ACHN (cell line): ENCODE measurements around the gene HAGH.

Source experiments
- DNase-seq: peaks from one replicate; pipeline ENCODE4 v3.0.0-alpha.2; 2015
- in situ Hi-C: cut with HindIII; loops from 2 replicates; pipeline ENCODE4 v1.10.0; 2017; ENCODE audit warnings: low sequenced_read_pairs, low pct_ligation_motif_present, low pct_unique_long_range_greater_than_20kb

Gene HAGH

GRCh38 chr16:1791256-1791942, 35.2 kb downstream of the HAGH start:
- in situ Hi-C loops, result no loop called here
- DNase-seq, result no peak

- in situ Hi-C loops, result no loop called here
Observed at GRCh38 chr16:1790611-1791255, 35.9 kb downstream of the HAGH start.

GRCh38 chr16:1790261-1790610, 36.4 kb downstream of the HAGH start:
- DNase-seq, result no peak
- in situ Hi-C loops, result no loop called here

More at GRCh38 chr16:1790611-1791255, 35.9 kb downstream of the HAGH start:
- DNase-seq, result no peak

GRCh38 chr16:1789643-1790045, 37.0 kb downstream of the HAGH start:
- in situ Hi-C loops, result no loop called here
- DNase-seq, result no peak

GRCh38 chr16:1788708-1789100, 37.9 kb downstream of the HAGH start:
- in situ Hi-C loops, result no loop called here
- DNase-seq, result no peak

GRCh38 chr16:1788095-1788707, 38.4 kb downstream of the HAGH start:
- no peak for DNase-seq
- in situ Hi-C loops, result no loop called here

- DNase-seq, result no peak
- in situ Hi-C loops, result no loop called here
Observed at GRCh38 chr16:1787322-1788094, 39.1 kb downstream of the HAGH start.

GRCh38 chr16:1787056-1787321, 39.6 kb downstream of the HAGH start:
- no peak for DNase-seq
- in situ Hi-C loops, result no loop called here

GRCh38 chr16:1786242-1787055, 40.2 kb downstream of the HAGH start:
- in situ Hi-C loops, result no loop called here
- DNase-seq, result no peak

GRCh38 chr16:1785846-1786170, 40.8 kb downstream of the HAGH start:
- DNase-seq, result no peak
- in situ Hi-C loops, result no loop called here

- no peak for DNase-seq
- in situ Hi-C loops, result no loop called here
Observed at GRCh38 chr16:1784977-1785845, 41.4 kb downstream of the HAGH start.

- peak; percentile 100 for DNase-seq
- in situ Hi-C loops, result no loop called here
Observed at GRCh38 chr16:1782408-1783264, 44.0 kb downstream of the HAGH start, which contains the start of the genes NUBP2 and SPSB3. NUBP2 (plus strand) TSS chr16:1782960; CDS start chr16:1783021, 61 bp downstream. SPSB3 (minus strand) TSS chr16:1782571; CDS start chr16:1781483, 1,088 bp downstream.

GRCh38 chr16:1781758-1782407, 44.7 kb downstream of the HAGH start:
- peak; percentile 41 for DNase-seq
- in situ Hi-C loops, result no loop called here

GRCh38 chr16:1781254-1781653, 45.4 kb downstream of the HAGH start:
- in situ Hi-C loops, result no loop called here
- DNase-seq, result no peak

GRCh38 chr16:1780677-1781072, 46.0 kb downstream of the HAGH start:
- in situ Hi-C loops, result no loop called here
- DNase-seq, result no peak

- in situ Hi-C loops, result no loop called here
- no peak for DNase-seq
Observed at GRCh38 chr16:1779741-1780676, 46.6 kb downstream of the HAGH start.
